SU-DHL-6 (cell line): ENCODE results near the gene IL13RA2.

Source experiments
- CTCF ChIP-seq: fragments of 200-600 bp; sonication (generic); IDR thresholded peaks from one replicate; pipeline ENCODE4 v1.5.1; 2017; ENCODE audit warnings: antibody characterized with exemption, mild to moderate bottlenecking, low read length, moderate library complexity; ENCODE audit not compliant: insufficient read depth, poor library complexity, severe bottlenecking
- EZH2phosphoT487 ChIP-seq: fragments of 200-600 bp; sonication (generic), shearing (Covaris generic); conservative IDR thresholded peaks from 2 replicates; pipeline ENCODE4 v1.6.1; 2018; ENCODE audit warnings: mild to moderate bottlenecking, antibody characterized with exemption, low read length, moderate library complexity, mixed read lengths

- no peak for TF ChIP-seq CTCF
- TF ChIP-seq EZH2phosphoT487, result no peak
These were observed 46.6 kb downstream of the IL13RA2 start for GRCh38 chrX:114970806-114971205.
